ENCODE data around the gene MCCC1. TPM values are rescaled to one million over a fixed set of nuclear protein-coding genes. Genes with fewer than 3 reads are reported as not detected.

MCCC1 gene
- total RNA-seq, 2 experiments from 2014 or later = 31.2 to 38.0 TPM

GRCh38 chr3:183061391-183062172, 37.7 kb downstream of the MCCC1 start:
- H3K27me3 Mint-ChIP-seq = no peaks in the 10 kb centered on the region
- H3K4me1 Mint-ChIP-seq = no peaks in the 10 kb centered on the region
- POLR2A ChIA-PET = no interaction called here
- no peak overlapping the region for H3K4me3 Mint-ChIP-seq
- H3K9me3 Mint-ChIP-seq = no peaks in the 10 kb centered on the region
- peaks cover 24% of the 10 kb centered on the region for H3K36me3 Mint-ChIP-seq
- no peak for ATAC-seq (ENCODE audit: low read depth)
- no peak for DNase-seq
- no peak overlapping the region for H3K27ac Mint-ChIP-seq

- POLR2A ChIA-PET = no interaction called here
- Mint-ChIP-seq H3K36me3 (peaks cover 7% of the 10 kb centered on the region), H3K4me1 (no peaks in the 10 kb centered on the region), H3K4me3 (no peak overlapping the region), H3K27ac (no peak overlapping the region), H3K9me3 (no peaks in the 10 kb centered on the region), H3K27me3 (no peaks in the 10 kb centered on the region)
- DNase-seq (no peak), ATAC-seq (ENCODE audit: low read depth) (no peak)
Measured at GRCh38 chr3:183058351-183058750, 40.9 kb downstream of the MCCC1 start.

GRCh38 chr3:183050706-183051105, 48.6 kb downstream of the MCCC1 start:
- no peak for DNase-seq
- ATAC-seq (ENCODE audit: low read depth) = no peak
- POLR2A ChIA-PET = no interaction called here
- H3K4me3 Mint-ChIP-seq = no peak overlapping the region
- no peaks in the 10 kb centered on the region for H3K27me3 Mint-ChIP-seq
- H3K4me1 Mint-ChIP-seq = peaks cover 10% of the 10 kb centered on the region
- H3K27ac Mint-ChIP-seq = no peak overlapping the region
- peaks cover 2% of the 10 kb centered on the region for H3K9me3 Mint-ChIP-seq
- H3K36me3 Mint-ChIP-seq = peaks cover 31% of the 10 kb centered on the region

- DNase-seq (no peak), ATAC-seq (ENCODE audit: low read depth) (no peak)
- H3K36me3 Mint-ChIP-seq = peaks cover 51% of the 10 kb centered on the region
- peaks cover 2% of the 10 kb centered on the region for H3K9me3 Mint-ChIP-seq
- peaks cover 17% of the 10 kb centered on the region for H3K4me1 Mint-ChIP-seq
- POLR2A ChIA-PET = no interaction called here
- H3K4me3 Mint-ChIP-seq = no peak overlapping the region
- no peaks in the 10 kb centered on the region for H3K27me3 Mint-ChIP-seq
- H3K27ac Mint-ChIP-seq = peak overlapping the region; percentile 12
Measured at GRCh38 chr3:183046883-183047282, 52.4 kb downstream of the MCCC1 start.

GRCh38 chr3:183044547-183045229, 54.6 kb downstream of the MCCC1 start:
- Mint-ChIP-seq H3K4me3 (peak overlapping the region; percentile 33), H3K9me3 (no peaks in the 10 kb centered on the region), H3K36me3 (peaks cover 38% of the 10 kb centered on the region), H3K4me1 (peaks cover 16% of the 10 kb centered on the region), H3K27ac (peak overlapping the region; percentile 14), H3K27me3 (no peaks in the 10 kb centered on the region)
- POLR2A ChIA-PET = no interaction called here
- DNase-seq = no peak
- ATAC-seq (ENCODE audit: low read depth) = no peak

- Mint-ChIP-seq H3K36me3 (peaks cover 34% of the 10 kb centered on the region), H3K27me3 (no peaks in the 10 kb centered on the region), H3K4me3 (no peak overlapping the region), H3K9me3 (no peaks in the 10 kb centered on the region), H3K27ac (no peak overlapping the region), H3K4me1 (no peaks in the 10 kb centered on the region)
- ATAC-seq (ENCODE audit: low read depth) (no peak), DNase-seq (no peak)
- POLR2A ChIA-PET = no interaction called here
Measured at GRCh38 chr3:183038757-183039156, 60.5 kb downstream of the MCCC1 start.

- Mint-ChIP-seq H3K36me3 (peaks cover 29% of the 10 kb centered on the region), H3K4me1 (no peaks in the 10 kb centered on the region), H3K4me3 (no peak overlapping the region), H3K9me3 (no peaks in the 10 kb centered on the region), H3K27ac (no peak overlapping the region), H3K27me3 (no peaks in the 10 kb centered on the region)
- DNase-seq (no peak), ATAC-seq (ENCODE audit: low read depth) (no peak)
- POLR2A ChIA-PET = no interaction called here
Measured at GRCh38 chr3:183038221-183038620, 61.1 kb downstream of the MCCC1 start.

GRCh38 chr3:183033746-183034145, 65.5 kb downstream of the MCCC1 start:
- POLR2A ChIA-PET = no interaction called here
- DNase-seq (no peak), ATAC-seq (ENCODE audit: low read depth) (no peak)
- no peak overlapping the region for H3K27ac Mint-ChIP-seq
- peaks cover 2% of the 10 kb centered on the region for H3K9me3 Mint-ChIP-seq
- H3K4me3 Mint-ChIP-seq = no peak overlapping the region
- H3K36me3 Mint-ChIP-seq = peaks cover 33% of the 10 kb centered on the region
- peaks cover 1% of the 10 kb centered on the region for H3K4me1 Mint-ChIP-seq
- no peaks in the 10 kb centered on the region for H3K27me3 Mint-ChIP-seq

GRCh38 chr3:183032880-183033555, 66.3 kb downstream of the MCCC1 start:
- Mint-ChIP-seq H3K4me3 (no peak overlapping the region), H3K27ac (no peak overlapping the region), H3K36me3 (peaks cover 38% of the 10 kb centered on the region), H3K9me3 (peaks cover 2% of the 10 kb centered on the region), H3K27me3 (no peaks in the 10 kb centered on the region), H3K4me1 (peaks cover 1% of the 10 kb centered on the region)
- ATAC-seq (ENCODE audit: low read depth) (no peak), DNase-seq (no peak)
- POLR2A ChIA-PET = no interaction called here

GRCh38 chr3:183031826-183032225, 67.5 kb downstream of the MCCC1 start:
- peaks cover 2% of the 10 kb centered on the region for H3K9me3 Mint-ChIP-seq
- DNase-seq (no peak), ATAC-seq (ENCODE audit: low read depth) (no peak)
- POLR2A ChIA-PET = no interaction called here
- no peak overlapping the region for H3K27ac Mint-ChIP-seq
- no peaks in the 10 kb centered on the region for H3K27me3 Mint-ChIP-seq
- H3K36me3 Mint-ChIP-seq = peaks cover 29% of the 10 kb centered on the region
- no peak overlapping the region for H3K4me3 Mint-ChIP-seq
- H3K4me1 Mint-ChIP-seq = peaks cover 1% of the 10 kb centered on the region

- Mint-ChIP-seq H3K27ac (no peak overlapping the region), H3K27me3 (no peaks in the 10 kb centered on the region), H3K36me3 (peaks cover 31% of the 10 kb centered on the region), H3K4me3 (no peak overlapping the region), H3K4me1 (peaks cover 3% of the 10 kb centered on the region), H3K9me3 (peaks cover 2% of the 10 kb centered on the region)
- POLR2A ChIA-PET = interaction anchor here (0.6 kb wide), 1 partner anchor 346 kb away, joined by 4 read pairs; no protein-coding TSS in a partner anchor
- ATAC-seq (ENCODE audit: low read depth) (no peak), DNase-seq (no peak)
Measured at GRCh38 chr3:183028416-183028815, 70.9 kb downstream of the MCCC1 start.

- DNase-seq = no peak
- ATAC-seq (ENCODE audit: low read depth) = no peak
- no peak overlapping the region for H3K4me3 Mint-ChIP-seq
- H3K27ac Mint-ChIP-seq = no peak overlapping the region
- POLR2A ChIA-PET = interaction anchor here (0.5 to 0.7 kb wide), 2 partner anchors 14 to 71 kb away, joined by 3 read pairs; no protein-coding TSS in a partner anchor
- H3K36me3 Mint-ChIP-seq = peaks cover 35% of the 10 kb centered on the region
- H3K27me3 Mint-ChIP-seq = no peaks in the 10 kb centered on the region
- H3K9me3 Mint-ChIP-seq = peaks cover 2% of the 10 kb centered on the region
- H3K4me1 Mint-ChIP-seq = peaks cover 3% of the 10 kb centered on the region
Measured at GRCh38 chr3:183027276-183027675, 72.0 kb downstream of the MCCC1 start.

GRCh38 chr3:183022936-183023516, 76.3 kb downstream of the MCCC1 start:
- DNase-seq (no peak), ATAC-seq (ENCODE audit: low read depth) (no peak)
- Mint-ChIP-seq H3K27ac (no peak overlapping the region), H3K36me3 (peaks cover 32% of the 10 kb centered on the region), H3K9me3 (no peaks in the 10 kb centered on the region), H3K4me3 (no peak overlapping the region), H3K4me1 (peaks cover 2% of the 10 kb centered on the region), H3K27me3 (no peaks in the 10 kb centered on the region)
- POLR2A ChIA-PET = no interaction called here
